ENCODE data around the gene PHF20.
"Not testable (repeated sequence)": the region's sequence is repeated elsewhere in the genome, so short reads cannot be mapped to it uniquely, and the experiment has no call there.

PHF20 gene

GRCh38 chr20:35954907-35955251, 183.1 kb downstream of the PHF20 start:
- Histone ChIP-seq H3K27me3 (replicated peaks; ENCODE audit: insufficient read depth, low read length) (no peaks in the 10 kb centered on the region), H3K9ac (ENCODE audit: low read length) (peak overlapping the region; percentile 73), H3K9me3 (replicated peaks; ENCODE audit: insufficient read depth, low read length) (no peaks in the 10 kb centered on the region), H3K27ac (ENCODE audit: low read length) (peak overlapping the region; percentile 99), H3K79me2 (ENCODE audit: low read length) (peaks cover 23% of the 10 kb centered on the region), H2AFZ (ENCODE audit: low read length) (peak overlapping the region; percentile 75), H3K4me3 (ENCODE audit: low read length) (peak overlapping the region; percentile 75), H3F3A (ENCODE audit: insufficient read depth, low read length) (peaks cover 30% of the 10 kb centered on the region), H3K9me2 (replicated peaks; ENCODE audit: insufficient read depth, low read length) (no peaks in the 10 kb centered on the region), H3K4me2 (ENCODE audit: low read depth, low read length) (peak overlapping the region; percentile 72), H4K20me1 (ENCODE audit: insufficient read depth, low read length) (no peaks in the 10 kb centered on the region), H3K36me3 (replicated peaks; ENCODE audit: insufficient read depth, low read length) (no peaks in the 10 kb centered on the region), H3K4me1 (ENCODE audit: low read length) (peaks cover 12% of the 10 kb centered on the region)
- TF ChIP-seq EZH2phosphoT487 (IDR thresholded peaks at IDR 0.05; ENCODE audit: low read length), result no peak
- no peak for TF ChIP-seq CTCF (IDR thresholded peaks at IDR 0.05; ENCODE audit: low read length)
- no peak for TF ChIP-seq EZH2 (optimal IDR thresholded peaks at IDR 0.05; ENCODE audit: low read depth, low read length)
- DNase-seq, result peak; percentile 63

- Histone ChIP-seq H2AFZ (ENCODE audit: low read length) (no peak overlapping the region), H3K27me3 (replicated peaks; ENCODE audit: insufficient read depth, low read length) (no peaks in the 10 kb centered on the region), H3F3A (ENCODE audit: insufficient read depth, low read length) (peaks cover 30% of the 10 kb centered on the region), H3K9me3 (replicated peaks; ENCODE audit: insufficient read depth, low read length) (no peaks in the 10 kb centered on the region), H3K9me2 (replicated peaks; ENCODE audit: insufficient read depth, low read length) (no peaks in the 10 kb centered on the region), H3K9ac (ENCODE audit: low read length) (no peak overlapping the region), H3K27ac (ENCODE audit: low read length) (no peak overlapping the region), H3K4me2 (ENCODE audit: low read depth, low read length) (no peak overlapping the region), H3K36me3 (replicated peaks; ENCODE audit: insufficient read depth, low read length) (no peaks in the 10 kb centered on the region), H4K20me1 (ENCODE audit: insufficient read depth, low read length) (no peaks in the 10 kb centered on the region), H3K79me2 (ENCODE audit: low read length) (peaks cover 23% of the 10 kb centered on the region), H3K4me1 (ENCODE audit: low read length) (peaks cover 12% of the 10 kb centered on the region), H3K4me3 (ENCODE audit: low read length) (no peak overlapping the region)
- no peak for DNase-seq
- TF ChIP-seq CTCF (IDR thresholded peaks at IDR 0.05; ENCODE audit: low read length), result no peak
- no peak for TF ChIP-seq EZH2phosphoT487 (IDR thresholded peaks at IDR 0.05; ENCODE audit: low read length)
Measured at GRCh38 chr20:35956616-35957015, 184.8 kb downstream of the PHF20 start.

- H3K27ac ChIP-seq (ENCODE audit: low read length); H3K36me3 ChIP-seq (replicated peaks; ENCODE audit: insufficient read depth, low read length); H2AFZ ChIP-seq (ENCODE audit: low read length): not testable (repeated sequence)
Measured at GRCh38 chr20:35959291-35959690, 187.5 kb downstream of the PHF20 start.

GRCh38 chr20:35963878-35964277, 192.1 kb downstream of the PHF20 start:
- no peaks in the 10 kb centered on the region for H3F3A ChIP-seq (ENCODE audit: insufficient read depth, low read length)
- TF ChIP-seq CTCF (IDR thresholded peaks at IDR 0.05; ENCODE audit: low read length) (no peak), EZH2 (optimal IDR thresholded peaks at IDR 0.05; ENCODE audit: low read depth, low read length) (no peak), EZH2phosphoT487 (IDR thresholded peaks at IDR 0.05; ENCODE audit: low read length) (no peak)
- H3K9ac ChIP-seq (ENCODE audit: low read length), result no peak overlapping the region
- H3K4me3 ChIP-seq (ENCODE audit: low read length), result no peak overlapping the region
- H3K4me1 ChIP-seq (ENCODE audit: low read length), result no peaks in the 10 kb centered on the region
- H2AFZ ChIP-seq (ENCODE audit: low read length), result no peak overlapping the region
- no peaks in the 10 kb centered on the region for H3K79me2 ChIP-seq (ENCODE audit: low read length)
- DNase-seq, result no peak
- H3K36me3 ChIP-seq (replicated peaks; ENCODE audit: insufficient read depth, low read length), result no peaks in the 10 kb centered on the region
- no peaks in the 10 kb centered on the region for H3K9me2 ChIP-seq (replicated peaks; ENCODE audit: insufficient read depth, low read length)
- H3K27me3 ChIP-seq (replicated peaks; ENCODE audit: insufficient read depth, low read length), result no peaks in the 10 kb centered on the region
- no peaks in the 10 kb centered on the region for H3K9me3 ChIP-seq (replicated peaks; ENCODE audit: insufficient read depth, low read length)
- no peaks in the 10 kb centered on the region for H4K20me1 ChIP-seq (ENCODE audit: insufficient read depth, low read length)
- H3K27ac ChIP-seq (ENCODE audit: low read length), result no peak overlapping the region
- no peak overlapping the region for H3K4me2 ChIP-seq (ENCODE audit: low read depth, low read length)

More at GRCh38 chr20:35959291-35959690, 187.5 kb downstream of the PHF20 start:
- H3K79me2 ChIP-seq (ENCODE audit: low read length); H4K20me1 ChIP-seq (ENCODE audit: insufficient read depth, low read length); H3K4me1 ChIP-seq (ENCODE audit: low read length); H3K4me2 ChIP-seq (ENCODE audit: low read depth, low read length); DNase-seq; H3K9me3 ChIP-seq (replicated peaks; ENCODE audit: insufficient read depth, low read length); H3K9ac ChIP-seq (ENCODE audit: low read length); H3K27me3 ChIP-seq (replicated peaks; ENCODE audit: insufficient read depth, low read length); H3K9me2 ChIP-seq (replicated peaks; ENCODE audit: insufficient read depth, low read length); H3K4me3 ChIP-seq (ENCODE audit: low read length): not testable (repeated sequence)
- H3F3A ChIP-seq (ENCODE audit: insufficient read depth, low read length), result peaks cover 12% of the 10 kb centered on the region; the same call in 1 of the 2 replicates
